OCI-LY7 (cell line): ENCODE results near the gene MAEA. TPM values are rescaled to one million over a fixed set of nuclear protein-coding genes. Genes with fewer than 3 reads are reported as not detected.

Experiments
- BruUV-seq: library from RNA; stranded (reverse); fragments of 400-500 nt; replicated peaks from 2 replicates; lab custom pipeline; 2021; lab: Mats Ljungman, UMichigan
- CTCF ChIA-PET: fragments of 300-600 bp; sonication (Branson Sonifier 250); formaldehyde crosslinking; loops from one replicate; lab custom pipeline; 2022; ENCODE audit warnings: antibody characterized with exemption; ENCODE audit not compliant: unreplicated experiment; lab: Charles Lee
- POLR2A ChIA-PET: fragments of 300-600 bp; sonication (Branson Sonifier 250); formaldehyde crosslinking; loops from one replicate; lab custom pipeline; 2022; ENCODE audit warnings: antibody characterized with exemption; lab: Charles Lee
- DNase-seq: peaks from one replicate; pipeline ENCODE4 v3.0.0-alpha.2; 2015; ENCODE audit warnings: low spot score
- H2AFZ ChIP-seq: fragments of 200-600 bp; sonication (generic), shearing (Covaris generic); 2 replicates; pipeline ENCODE4 v1.6.1; 2014; ENCODE audit warnings: mild to moderate bottlenecking, antibody characterized with exemption, low read length, moderate library complexity
- H3K27ac ChIP-seq: fragments of 200-600 bp; sonication (generic); 2 replicates; pipeline ENCODE4 v1.5.1; 2014; ENCODE audit warnings: mixed run types, low read depth, mild to moderate bottlenecking, moderate library complexity, low read length, inconsistent platforms; ENCODE audit not compliant: poor library complexity, severe bottlenecking
- H3K36me3 ChIP-seq: fragments of 200-600 bp; sonication (generic); 2 replicates; pipeline ENCODE4 v1.6.1; 2014; ENCODE audit warnings: mild to moderate bottlenecking, antibody characterized with exemption, low read length, moderate library complexity, mixed read lengths; ENCODE audit not compliant: insufficient read depth
- H3K4me1 ChIP-seq: fragments of 200-600 bp; sonication (generic); 2 replicates; pipeline ENCODE4 v1.5.1; 2014; ENCODE audit warnings: mild to moderate bottlenecking, low read length; ENCODE audit not compliant: insufficient read depth, poor library complexity, severe bottlenecking
- H3K4me2 ChIP-seq: fragments of 200-600 bp; sonication (generic); 2 replicates; pipeline ENCODE4 v1.6.1; 2014; ENCODE audit warnings: mild to moderate bottlenecking, low read length
- H3K4me3 ChIP-seq: fragments of 200-600 bp; sonication (generic); 2 replicates; pipeline ENCODE4 v1.5.1; 2014; ENCODE audit warnings: mild to moderate bottlenecking, low read depth, low read length; ENCODE audit not compliant: poor library complexity, severe bottlenecking
- H3K79me2 ChIP-seq: fragments of 200-600 bp; sonication (generic); 2 replicates; pipeline ENCODE4 v1.6.1; 2016; ENCODE audit warnings: low read depth, mild to moderate bottlenecking, low read length, moderate library complexity, mixed read lengths; ENCODE audit not compliant: insufficient read depth
- H3K9me2 ChIP-seq: fragments of 200-600 bp; sonication (generic); 2 replicates; pipeline ENCODE4 v1.6.1; 2016; ENCODE audit warnings: mild to moderate bottlenecking, low read length, mixed read lengths; ENCODE audit not compliant: insufficient read depth
- H3K9me3 ChIP-seq: fragments of 200-600 bp; sonication (generic); 2 replicates; pipeline ENCODE4 v1.6.1; 2014; ENCODE audit warnings: mild to moderate bottlenecking, mixed run types, low read length, mixed read lengths
- H4K20me1 ChIP-seq: fragments of 200-600 bp; sonication (generic); 2 replicates; pipeline ENCODE4 v1.6.1; 2014; ENCODE audit warnings: mild to moderate bottlenecking, antibody characterized with exemption, low read length, moderate library complexity, mixed read lengths; ENCODE audit not compliant: insufficient read depth
- CTCF ChIP-seq: fragments of 200-600 bp; sonication (generic); conservative IDR thresholded peaks from 2 replicates; pipeline ENCODE4 v1.5.1; 2014; ENCODE audit warnings: mild to moderate bottlenecking, antibody characterized with exemption, low read length, moderate library complexity, mixed read lengths
- EZH2phosphoT487 ChIP-seq: fragments of 200-600 bp; sonication (generic); IDR thresholded peaks from 2 replicates; pipeline ENCODE4 v1.6.1; 2018; ENCODE audit warnings: low read depth, borderline replicate concordance, mild to moderate bottlenecking, mixed run types, antibody characterized with exemption, low read length, moderate library complexity, mixed read lengths
- intact Hi-C: fragments of 100-400 bp; cut with micrococcal nuclease; formaldehyde crosslinking; loops from one replicate; pipeline ENCODE4 v1.10.0; 2022; ENCODE audit not compliant: unreplicated experiment
- total RNA-seq, 2 experiments: library from RNA; depleted of rRNA in 1 of 2; stranded (reverse); fragments of >200 nt in 1 of 2; shearing (Covaris generic) in 1 of 2; gene quantifications; 2 replicates each; pipeline ENCODE4 v1.2.3, GENCODE V29; 2014 to 2022

Gene MAEA
- total RNA-seq, 2 experiments from 2014 or later = 53.2 to 59.3 TPM

DNA sequence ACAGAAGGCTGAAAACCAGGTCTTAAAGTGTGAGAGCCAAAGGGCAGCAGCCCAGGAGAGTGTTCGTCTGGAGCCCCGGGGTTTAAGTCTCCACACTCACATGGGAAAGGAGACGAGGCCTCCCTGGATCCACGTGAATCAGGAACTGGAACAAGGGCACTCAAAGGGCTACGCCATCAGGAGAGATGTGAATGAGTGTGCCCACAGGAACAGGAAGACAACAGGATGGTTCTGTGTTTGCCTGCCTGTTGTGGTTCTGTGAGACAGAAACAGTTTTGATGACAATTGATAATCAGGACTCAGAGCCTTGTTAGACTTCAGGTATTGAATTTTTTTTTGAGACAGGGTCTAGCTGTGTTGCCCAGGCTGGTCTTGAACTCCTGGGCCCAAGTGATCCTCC is 35.9 kb upstream of the MAEA start:
- H3K27ac ChIP-seq = no peak overlapping the region

DNA sequence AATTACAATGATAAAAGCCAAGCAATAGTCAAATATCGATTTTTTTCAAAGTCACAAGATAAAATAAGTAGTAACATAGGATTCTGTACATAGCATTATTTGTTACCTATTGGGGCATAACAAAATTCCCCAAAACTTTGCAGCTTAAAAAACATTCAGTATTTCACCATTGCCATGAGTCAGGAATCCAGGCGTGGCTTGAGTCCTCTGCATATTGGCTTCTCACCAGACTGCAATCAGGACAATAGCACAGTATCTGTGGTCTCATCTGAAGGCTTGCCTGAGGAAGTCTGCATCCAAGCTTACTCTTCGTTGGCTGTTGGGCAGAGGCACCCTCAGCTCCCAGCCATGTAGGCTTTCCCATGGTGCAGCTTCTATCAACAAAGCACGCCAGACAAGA is 34.5 kb upstream of the MAEA start:
- CTCF ChIA-PET = no interaction called here
- TF ChIP-seq EZH2phosphoT487 (no peak), CTCF (no peak)

More for the DNA sequence above, 35.9 kb upstream of the MAEA start:
- POLR2A ChIA-PET = no interaction called here
- Histone ChIP-seq H3K36me3 (peaks cover 30% of the 10 kb centered on the region), H3K4me2 (no peak overlapping the region), H3K79me2 (peaks cover 8% of the 10 kb centered on the region; the same call in 1 of the 2 replicates), H3K4me3 (no peak overlapping the region), H3K9me3 (peaks cover 32% of the 10 kb centered on the region), H3K9me2 (no peaks in the 10 kb centered on the region), H2AFZ (no peak overlapping the region), H4K20me1 (no peaks in the 10 kb centered on the region), H3K4me1 (peaks cover 12% of the 10 kb centered on the region)
- CTCF ChIA-PET = no interaction called here
- no TSS peak for BruUV-seq
- TF ChIP-seq CTCF = no peak
- no peak for TF ChIP-seq EZH2phosphoT487
- DNase-seq = no peak
- intact Hi-C loops = no loop called here

GRCh38 chr4:1255699-1256098 is 34.0 kb upstream of the MAEA start:
- intact Hi-C loops = no loop called here
- ChIA-PET POLR2A (interaction anchor here (0.6 kb wide), 1 partner anchor 31 kb away, joined by 4 read pairs; no protein-coding TSS in a partner anchor), CTCF (no interaction called here)
- Histone ChIP-seq H3K4me3 (no peak overlapping the region), H3K36me3 (peaks cover 27% of the 10 kb centered on the region), H3K4me2 (no peak overlapping the region), H2AFZ (no peak overlapping the region), H3K9me2 (no peaks in the 10 kb centered on the region), H3K4me1 (no peaks in the 10 kb centered on the region), H3K79me2 (no peaks in the 10 kb centered on the region), H3K27ac (no peak overlapping the region), H4K20me1 (no peaks in the 10 kb centered on the region), H3K9me3 (peaks cover 32% of the 10 kb centered on the region)
- BruUV-seq = no TSS peak
- TF ChIP-seq CTCF (no peak), EZH2phosphoT487 (no peak)
- no peak for DNase-seq

More for the DNA sequence above, 34.5 kb upstream of the MAEA start:
- DNase-seq = no peak
- H4K20me1 ChIP-seq = no peaks in the 10 kb centered on the region
- H3K4me3 ChIP-seq = no peak overlapping the region
- BruUV-seq = no TSS peak
- no peak overlapping the region for H2AFZ ChIP-seq
- intact Hi-C loops = no loop called here
- no peak overlapping the region for H3K27ac ChIP-seq
- peaks cover 5% of the 10 kb centered on the region for H3K4me1 ChIP-seq
- peaks cover 32% of the 10 kb centered on the region for H3K9me3 ChIP-seq
- no peak overlapping the region for H3K4me2 ChIP-seq
- POLR2A ChIA-PET = interaction anchor here (0.6 kb wide), 1 partner anchor 32 kb away, joined by 4 read pairs; no protein-coding TSS in a partner anchor
- no peaks in the 10 kb centered on the region for H3K9me2 ChIP-seq
- H3K79me2 ChIP-seq = peaks cover 2% of the 10 kb centered on the region; the same call in 1 of the 2 replicates
- peaks cover 30% of the 10 kb centered on the region for H3K36me3 ChIP-seq
